Measurements from ENCODE around the gene ARHGAP19.

ARHGAP19 gene

GRCh38 chr10:97250952-97251351, 41.5 kb downstream of the ARHGAP19 start:
- CTCF ChIA-PET, result interaction anchor here (0.6 to 1.8 kb wide), 3 partner anchors 16 to 432 kb away, joined by 3 to 4 read pairs (median 4); no protein-coding TSS in a partner anchor

GRCh38 chr10:97243836-97244235, 48.6 kb downstream of the ARHGAP19 start:
- TF ChIP-seq ZNF239 (tag by site-specific recombination; IDR thresholded peaks at IDR 0.05) (no peak), ZNF548 (tag by site-specific recombination; IDR thresholded peaks at IDR 0.05) (no peak), ZBTB48 (tag by site-specific recombination; IDR thresholded peaks at IDR 0.05) (no peak)
- peaks cover 3 to 16% of the 10 kb centered on the region in 2 experiments; a peak in 2 of 3 replicates for H3K36me3 ChIP-seq (ENCODE audit: control insufficient read depth in 2 of 2, insufficient read depth in 1 of 2, low read length in 2 of 2)

More at GRCh38 chr10:97250952-97251351, 41.5 kb downstream of the ARHGAP19 start:
- Histone ChIP-seq H3K36me3 (ENCODE audit: control insufficient read depth in 2 of 2, insufficient read depth in 1 of 2, low read length in 2 of 2) (peaks cover 8% of the 10 kb centered on the region in 2 experiments), H3K27ac (ENCODE audit: extremely low read depth, low read depth, low read length) (no peak overlapping the region), H3K4me3 (ENCODE audit: low read depth, low read length) (no peak overlapping the region), H3K9me3 (ENCODE audit: control insufficient read depth, insufficient read depth, low read depth, low read length) (no peaks in the 10 kb centered on the region), H3K4me1 (ENCODE audit: control insufficient read depth, insufficient read depth, low read length) (no peaks in the 10 kb centered on the region)
- POLR2A ChIA-PET, result no interaction called here
- TF ChIP-seq ZNF530 (tag by site-specific recombination; IDR thresholded peaks at IDR 0.05; ENCODE audit: low read depth), result 0 out of 2 replicates have a peak, but pooled peaks have one; percentile 75
- peak; percentile 60; the same call in 1 of the 2 replicates for TF ChIP-seq PRDM1 (tag by site-specific recombination; IDR thresholded peaks at IDR 0.05)
- no peak for TF ChIP-seq ZSCAN23 (tag by site-specific recombination; IDR thresholded peaks at IDR 0.05)

GRCh38 chr10:97238855-97239254, 53.6 kb downstream of the ARHGAP19 start:
- ChIA-PET CTCF (interaction anchor here (1.0 to 6.9 kb wide), 3 partner anchors 29 to 592 kb away, joined by 3 to 69 read pairs (median 6); no protein-coding TSS in a partner anchor), POLR2A (no interaction called here)
- Histone ChIP-seq H3K4me1 (ENCODE audit: control insufficient read depth, insufficient read depth, low read length) (no peaks in the 10 kb centered on the region), H3K36me3 (ENCODE audit: control insufficient read depth in 2 of 2, insufficient read depth in 1 of 2, low read length in 2 of 2) (peaks cover 4 to 9% of the 10 kb centered on the region in 2 experiments; a peak in 2 of 3 replicates), H3K4me3 (ENCODE audit: low read depth, low read length) (no peak overlapping the region), H3K9me3 (ENCODE audit: control insufficient read depth, insufficient read depth, low read depth, low read length) (no peaks in the 10 kb centered on the region), H3K27ac (ENCODE audit: extremely low read depth, low read depth, low read length) (no peak overlapping the region)
- TF ChIP-seq ZNF223 (tag by site-specific recombination; IDR thresholded peaks at IDR 0.05), result no peak
- peak; percentile 84 for TF ChIP-seq SCRT2 (tag by site-specific recombination; IDR thresholded peaks at IDR 0.05)
- TF ChIP-seq SCRT1 (tag by site-specific recombination; IDR thresholded peaks at IDR 0.05; ENCODE audit: borderline replicate concordance), result peak; percentile 83

More at GRCh38 chr10:97243836-97244235, 48.6 kb downstream of the ARHGAP19 start:
- Histone ChIP-seq H3K9me3 (ENCODE audit: control insufficient read depth, insufficient read depth, low read depth, low read length) (no peaks in the 10 kb centered on the region), H3K4me1 (ENCODE audit: control insufficient read depth, insufficient read depth, low read length) (no peaks in the 10 kb centered on the region), H3K27ac (ENCODE audit: extremely low read depth, low read depth, low read length) (no peak overlapping the region), H3K4me3 (ENCODE audit: low read depth, low read length) (no peak overlapping the region)
- ChIA-PET CTCF (interaction anchor here (0.7 to 1.8 kb wide), 4 partner anchors 19 to 110 kb away, joined by 3 to 4 read pairs (median 3); no protein-coding TSS in a partner anchor), POLR2A (no interaction called here)

GRCh38 chr10:97235353-97235752, 57.1 kb downstream of the ARHGAP19 start:
- Histone ChIP-seq H3K9me3 (ENCODE audit: control insufficient read depth, insufficient read depth, low read depth, low read length) (no peaks in the 10 kb centered on the region), H3K27ac (ENCODE audit: extremely low read depth, low read depth, low read length) (no peak overlapping the region), H3K36me3 (ENCODE audit: control insufficient read depth in 2 of 2, insufficient read depth in 1 of 2, low read length in 2 of 2) (peaks cover 3 to 4% of the 10 kb centered on the region in 2 experiments; a peak in 2 of 3 replicates), H3K4me1 (ENCODE audit: control insufficient read depth, insufficient read depth, low read length) (no peaks in the 10 kb centered on the region), H3K4me3 (ENCODE audit: low read depth, low read length) (no peak overlapping the region)
- POLR2A ChIA-PET, result no interaction called here
- CTCF ChIA-PET, result interaction anchor here (0.6 to 6.9 kb wide), 20 partner anchors 8 to 901 kb away, joined by 3 to 69 read pairs (median 5); partner anchors contain the start of gene PI4K2A
- TF ChIP-seq ZNF624 (tag by site-specific recombination; IDR thresholded peaks at IDR 0.05), result no peak
- TF ChIP-seq ZNF324 (tag by site-specific recombination; IDR thresholded peaks at IDR 0.05), result no peak
- TF ChIP-seq GLIS2 (tag by site-specific recombination; IDR thresholded peaks at IDR 0.05), result no peak
- TF ChIP-seq KLF1 (tag by site-specific recombination; IDR thresholded peaks at IDR 0.05), result no peak
- TF ChIP-seq OVOL3 (tag by site-specific recombination; IDR thresholded peaks at IDR 0.05), result no peak

GRCh38 chr10:97234400-97234799, 58.0 kb downstream of the ARHGAP19 start:
- H3K4me3 ChIP-seq (ENCODE audit: low read depth, low read length), result no peak overlapping the region
- ChIA-PET POLR2A (no interaction called here), CTCF (interaction anchor here (0.8 to 6.9 kb wide), 21 partner anchors 9 to 900 kb away, joined by 3 to 69 read pairs (median 5); partner anchors contain the start of gene PI4K2A)
- peaks cover 4% of the 10 kb centered on the region in 2 experiments; a peak in 2 of 3 replicates for H3K36me3 ChIP-seq (ENCODE audit: control insufficient read depth in 2 of 2, insufficient read depth in 1 of 2, low read length in 2 of 2)
- TF ChIP-seq TSHZ1 (tag by site-specific recombination; IDR thresholded peaks at IDR 0.05; ENCODE audit: borderline replicate concordance) (no peak), CTCF (tag by site-specific recombination; IDR thresholded peaks at IDR 0.05) (0 out of 2 replicates have a peak, but pooled peaks have one; percentile 21), ZNF654 (tag by site-specific recombination; IDR thresholded peaks at IDR 0.05; ENCODE audit: low read depth) (peak; percentile 81)
- H3K4me1 ChIP-seq (ENCODE audit: control insufficient read depth, insufficient read depth, low read length), result no peaks in the 10 kb centered on the region
- no peaks in the 10 kb centered on the region for H3K9me3 ChIP-seq (ENCODE audit: control insufficient read depth, insufficient read depth, low read depth, low read length)
- H3K27ac ChIP-seq (ENCODE audit: extremely low read depth, low read depth, low read length), result no peak overlapping the region
